GM19193 (cell line): ENCODE measurements around the gene KMT2A.

Source experiments
- POLR2A ChIP-seq: IDR thresholded peaks from 4 replicates; pipeline ENCODE4 v1.6.1; 2011; ENCODE audit not compliant: insufficient read depth, insufficient read length; ENCODE audit errors: extremely low read depth

Gene KMT2A

GRCh38 chr11:118435893-118436624, at the start of gene KMT2A:
Gene KMT2A (plus strand): TSS chr11:118436492. CDS start chr11:118436513, 21 bp downstream.
- peak; percentile 56 for TF ChIP-seq POLR2A

GRCh38 chr11:118396097-118396501, 40.2 kb upstream of the KMT2A start:
- TF ChIP-seq POLR2A: no peak

GRCh38 chr11:118397448-118397847, 38.8 kb upstream of the KMT2A start:
- no peak for TF ChIP-seq POLR2A

GRCh38 chr11:118398791-118399559, 37.3 kb upstream of the KMT2A start:
- no peak for TF ChIP-seq POLR2A

- peak; percentile 72 for TF ChIP-seq POLR2A
Observed at GRCh38 chr11:118401151-118401879, 35.0 kb upstream of the KMT2A start, which contains the start of gene ATP5MG. Gene ATP5MG (plus strand): TSS chr11:118401606. CDS start chr11:118401666, 60 bp downstream.

GRCh38 chr11:118401880-118402590, 34.3 kb upstream of the KMT2A start:
- no peak for TF ChIP-seq POLR2A

GRCh38 chr11:118406599-118407166, 29.6 kb upstream of the KMT2A start:
- no peak for TF ChIP-seq POLR2A

- TF ChIP-seq POLR2A: no peak
Observed at GRCh38 chr11:118410055-118410745, 26.1 kb upstream of the KMT2A start.

- no peak for TF ChIP-seq POLR2A
Observed at GRCh38 chr11:118411530-118411929, 24.8 kb upstream of the KMT2A start.

- no peak for TF ChIP-seq POLR2A
Observed at GRCh38 chr11:118412921-118413320, 23.4 kb upstream of the KMT2A start.

GRCh38 chr11:118415062-118415738, 21.1 kb upstream of the KMT2A start:
- TF ChIP-seq POLR2A: no peak

- TF ChIP-seq POLR2A: no peak
Observed at GRCh38 chr11:118415739-118416068, 20.6 kb upstream of the KMT2A start.

- no peak for TF ChIP-seq POLR2A
Observed at GRCh38 chr11:118417801-118418200, 18.5 kb upstream of the KMT2A start.

- no peak for TF ChIP-seq POLR2A
Observed at GRCh38 chr11:118418766-118419165, 17.5 kb upstream of the KMT2A start.

GRCh38 chr11:118427707-118428106, 8.6 kb upstream of the KMT2A start:
- no peak for TF ChIP-seq POLR2A
